ENCODE data around the gene DPPA2.

DNA sequence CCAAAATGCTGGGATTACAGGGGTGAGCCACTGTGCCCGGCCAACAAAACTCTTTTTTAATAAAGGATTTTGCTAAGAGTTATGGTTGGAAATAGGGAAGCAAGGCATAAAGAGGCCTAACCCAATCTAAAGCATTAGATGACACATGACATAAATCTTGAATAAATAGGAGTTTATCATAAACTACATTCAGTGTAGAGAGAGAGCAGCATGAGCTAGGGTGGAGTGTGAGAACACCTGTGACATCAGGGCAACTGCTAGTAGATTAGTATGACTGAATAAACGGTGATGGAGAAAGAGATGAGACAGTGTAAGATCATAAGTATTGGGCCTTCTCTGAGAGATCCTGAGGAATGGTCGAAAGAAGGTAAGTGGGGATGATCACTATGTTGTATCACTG, 63.7 kb downstream of the DPPA2 start:
- TF ChIP-seq POLR2AphosphoS5 (IDR thresholded peaks at IDR 0.05; ENCODE audit: low read depth, low read length) (no peak), POLR2A (IDR thresholded peaks at IDR 0.05; ENCODE audit: low read depth, low read length) (no peak), TAF1 (IDR thresholded peaks at IDR 0.05; ENCODE audit: borderline replicate concordance, low read depth, low read length) (no peak)
